ENCODE results near the gene TRIM24. TPM values are rescaled to one million over a fixed set of nuclear protein-coding genes. Genes with fewer than 3 reads are reported as not detected.

TRIM24 gene
- total RNA-seq, 5 donors from 2014 or later (not counting 1 experiment from before 2014, with no cell fraction given) = 16.0 to 18.9 (median 17.1) TPM

DNA sequence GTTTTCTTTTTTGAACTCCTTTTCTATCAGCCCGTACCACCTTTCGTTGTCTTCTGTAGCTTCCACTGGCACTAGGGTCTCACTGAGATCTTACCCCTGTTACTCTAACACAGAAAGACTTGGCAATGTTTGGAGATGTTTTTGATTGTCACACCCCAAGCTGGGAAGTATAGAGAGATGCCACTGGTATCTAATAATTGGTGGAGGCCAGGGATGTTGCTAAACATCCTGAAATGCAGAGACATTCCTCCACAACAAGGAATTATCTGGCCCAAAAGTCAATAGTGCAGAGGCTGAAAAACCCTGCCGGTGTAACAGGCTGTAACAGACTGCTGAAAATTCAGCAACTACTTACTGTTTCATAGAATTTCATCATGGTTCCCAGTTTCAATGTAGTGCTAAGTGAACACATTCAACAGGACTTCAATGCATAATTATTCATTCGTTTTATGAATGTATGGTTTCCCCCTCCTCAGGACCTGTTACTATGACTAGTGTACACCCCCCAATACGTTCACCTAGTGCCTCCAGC lies 115.9 kb downstream of the TRIM24 start:
- ATAC-seq (replicated peaks in 1 of 4) = no peak
- no peaks in the 10 kb centered on the region for H3K9me3 Mint-ChIP-seq
- ChIA-PET CTCF (no interaction called here), POLR2A (no interaction called here)
- H3K4me3 Mint-ChIP-seq = no peak overlapping the region
- H3K36me3 Mint-ChIP-seq = peaks cover 66% of the 10 kb centered on the region
- H3K9me3 ChIP-seq = no peaks in the 10 kb centered on the region
- no CpG with 5 or more reads among the region's 5 CpGs for WGBS (ENCODE audit: insufficient coverage)
- peaks cover 0 to 6% (median 4%) of the 10 kb centered on the region in 3 donors for H3K4me1 Mint-ChIP-seq
- H3K36me3 ChIP-seq (ENCODE audit: control insufficient read depth in 2 of 2, extremely low read depth in 1 of 2, insufficient read depth in 1 of 2, low read length in 1 of 2) = peaks cover 0 to 39% of the 10 kb centered on the region in 2 donors
- H3K27me3 Mint-ChIP-seq = no peaks in the 10 kb centered on the region
- no peaks in the 10 kb centered on the region for H3K27me3 ChIP-seq (replicated peaks in 1 of 2; ENCODE audit: control insufficient read depth in 2 of 2, extremely low read depth in 1 of 2, insufficient read depth in 2 of 2, low read length in 1 of 2)
- no peaks in the 10 kb centered on the region for H3K4me1 ChIP-seq (ENCODE audit: control insufficient read depth in 1 of 2, extremely low read depth in 1 of 2, insufficient read depth in 2 of 2, low read length in 2 of 2)
- H3K27ac ChIP-seq (ENCODE audit: low read length) = no peak overlapping the region
- no peak for DNase-seq
- H3K4me3 ChIP-seq (ENCODE audit: control insufficient read depth in 1 of 2, extremely low read depth in 1 of 2, low read length in 1 of 2) = no peak overlapping the region
- H3K27ac Mint-ChIP-seq = no peak overlapping the region

DNA sequence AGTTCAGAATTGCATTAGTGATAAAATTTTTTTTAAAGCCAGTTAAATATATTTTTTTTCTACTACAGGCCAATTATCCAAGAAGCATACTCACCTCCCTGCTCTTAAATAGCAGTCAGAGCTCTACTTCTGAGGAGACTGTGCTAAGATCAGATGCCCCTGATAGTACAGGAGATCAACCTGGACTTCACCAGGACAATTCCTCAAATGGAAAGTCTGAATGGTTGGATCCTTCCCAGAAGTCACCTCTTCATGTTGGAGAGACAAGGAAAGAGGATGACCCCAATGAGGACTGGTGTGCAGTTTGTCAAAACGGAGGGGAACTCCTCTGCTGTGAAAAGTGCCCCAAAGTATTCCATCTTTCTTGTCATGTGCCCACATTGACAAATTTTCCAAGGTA lies 119.1 kb downstream of the TRIM24 start:
- Mint-ChIP-seq H3K36me3 (peaks cover 67% of the 10 kb centered on the region), H3K27me3 (no peaks in the 10 kb centered on the region), H3K4me3 (no peak overlapping the region), H3K9me3 (no peaks in the 10 kb centered on the region), H3K4me1 (peaks cover 0 to 6% (median 4%) of the 10 kb centered on the region in 3 donors), H3K27ac (no peak overlapping the region)
- Histone ChIP-seq H3K27ac (ENCODE audit: low read length) (no peak overlapping the region), H3K27me3 (replicated peaks in 1 of 2; ENCODE audit: control insufficient read depth in 2 of 2, extremely low read depth in 1 of 2, insufficient read depth in 2 of 2, low read length in 1 of 2) (no peaks in the 10 kb centered on the region), H3K4me1 (ENCODE audit: control insufficient read depth in 1 of 2, extremely low read depth in 1 of 2, insufficient read depth in 2 of 2, low read length in 2 of 2) (no peaks in the 10 kb centered on the region), H3K9me3 (no peaks in the 10 kb centered on the region), H3K4me3 (ENCODE audit: control insufficient read depth in 1 of 2, extremely low read depth in 1 of 2, low read length in 1 of 2) (no peak overlapping the region), H3K36me3 (ENCODE audit: control insufficient read depth in 2 of 2, extremely low read depth in 1 of 2, insufficient read depth in 1 of 2, low read length in 1 of 2) (peaks cover 0 to 37% of the 10 kb centered on the region in 2 donors)
- ATAC-seq (replicated peaks in 1 of 4) = no peak
- WGBS (ENCODE audit: insufficient coverage) = no CpG with 5 or more reads among the region's 1 CpG
- POLR2A ChIA-PET = no interaction called here
- CTCF ChIA-PET = interaction anchor here in 1 of 2 donors (0.7 kb wide), 1 partner anchor 698 kb away, joined by 4 read pairs; no protein-coding TSS in a partner anchor
- DNase-seq = no peak

DNA sequence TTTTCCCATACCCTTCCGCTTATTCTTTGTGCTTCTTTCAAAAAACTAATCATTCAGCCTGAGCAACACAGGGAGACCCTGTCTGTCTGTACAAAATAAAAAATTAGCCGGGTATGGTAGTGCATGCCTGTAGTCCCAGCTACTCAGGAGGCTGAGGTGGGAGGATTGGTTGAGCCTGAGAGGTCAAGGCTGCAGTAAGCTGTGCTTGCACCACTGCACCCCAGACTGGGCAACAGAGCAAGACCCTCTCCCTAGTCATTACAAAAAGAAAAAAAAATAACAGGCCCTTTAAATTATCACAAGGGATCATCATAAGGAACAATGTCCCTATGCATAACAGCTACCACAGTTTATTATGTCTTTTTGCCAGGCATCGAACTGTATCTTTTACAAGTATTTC lies 119.6 kb downstream of the TRIM24 start:
- ATAC-seq (replicated peaks in 1 of 4) = no peak
- no peak overlapping the region for H3K4me3 Mint-ChIP-seq
- H3K4me3 ChIP-seq (ENCODE audit: control insufficient read depth in 1 of 2, extremely low read depth in 1 of 2, low read length in 1 of 2) = no peak overlapping the region
- H3K27me3 Mint-ChIP-seq = no peaks in the 10 kb centered on the region
- H3K4me1 ChIP-seq (ENCODE audit: control insufficient read depth in 1 of 2, extremely low read depth in 1 of 2, insufficient read depth in 2 of 2, low read length in 2 of 2) = no peaks in the 10 kb centered on the region
- H3K4me1 Mint-ChIP-seq = peaks cover 0 to 6% (median 4%) of the 10 kb centered on the region in 3 donors
- ChIA-PET CTCF (no interaction called here), POLR2A (no interaction called here)
- no peak overlapping the region for H3K27ac Mint-ChIP-seq
- H3K27me3 ChIP-seq (replicated peaks in 1 of 2; ENCODE audit: control insufficient read depth in 2 of 2, extremely low read depth in 1 of 2, insufficient read depth in 2 of 2, low read length in 1 of 2) = no peaks in the 10 kb centered on the region
- WGBS (ENCODE audit: insufficient coverage) = 100% methylated on average over 1 of the region's 3 CpGs
- peaks cover 70% of the 10 kb centered on the region for H3K36me3 Mint-ChIP-seq
- peaks cover 0 to 38% of the 10 kb centered on the region in 2 donors for H3K36me3 ChIP-seq (ENCODE audit: control insufficient read depth in 2 of 2, extremely low read depth in 1 of 2, insufficient read depth in 1 of 2, low read length in 1 of 2)
- no peak overlapping the region for H3K27ac ChIP-seq (ENCODE audit: low read length)
- no peaks in the 10 kb centered on the region for H3K9me3 ChIP-seq
- no peaks in the 10 kb centered on the region for H3K9me3 Mint-ChIP-seq
- DNase-seq = no peak

DNA sequence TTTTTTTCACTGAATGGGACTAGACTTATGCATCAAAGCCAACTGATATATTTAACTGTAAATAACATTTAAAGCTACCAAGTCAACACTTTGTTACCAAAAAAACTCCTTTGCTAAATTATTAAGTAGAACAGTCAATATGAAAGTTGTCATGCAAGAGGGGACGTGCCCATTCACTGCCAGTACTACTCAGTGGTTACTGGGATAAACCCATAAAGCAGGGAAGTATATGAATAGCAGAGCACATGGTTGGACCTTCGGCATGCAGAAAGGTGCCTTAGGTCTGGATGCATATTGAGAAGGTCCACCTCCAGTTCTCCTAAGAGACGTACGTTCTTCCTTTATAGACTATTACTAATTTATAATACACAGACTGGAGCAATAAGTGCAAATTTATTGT lies 121.0 kb downstream of the TRIM24 start:
- Histone ChIP-seq H3K9me3 (no peaks in the 10 kb centered on the region), H3K4me1 (ENCODE audit: control insufficient read depth in 1 of 2, extremely low read depth in 1 of 2, insufficient read depth in 2 of 2, low read length in 2 of 2) (no peaks in the 10 kb centered on the region), H3K27me3 (replicated peaks in 1 of 2; ENCODE audit: control insufficient read depth in 2 of 2, extremely low read depth in 1 of 2, insufficient read depth in 2 of 2, low read length in 1 of 2) (no peaks in the 10 kb centered on the region), H3K4me3 (ENCODE audit: control insufficient read depth in 1 of 2, extremely low read depth in 1 of 2, low read length in 1 of 2) (no peak overlapping the region), H3K27ac (ENCODE audit: low read length) (no peak overlapping the region), H3K36me3 (ENCODE audit: control insufficient read depth in 2 of 2, extremely low read depth in 1 of 2, insufficient read depth in 1 of 2, low read length in 1 of 2) (peaks cover 0 to 45% of the 10 kb centered on the region in 2 donors)
- 80% methylated on average over 1 of the region's 4 CpGs for WGBS (ENCODE audit: insufficient coverage)
- ChIA-PET CTCF (interaction anchor here in 1 of 2 donors (0.7 kb wide), 1 partner anchor 676 kb away, joined by 3 read pairs; no protein-coding TSS in a partner anchor), POLR2A (no interaction called here)
- no peaks in the 10 kb centered on the region for H3K9me3 Mint-ChIP-seq
- no peak overlapping the region for H3K4me3 Mint-ChIP-seq
- H3K27me3 Mint-ChIP-seq = no peaks in the 10 kb centered on the region
- ATAC-seq (replicated peaks in 1 of 4) = no peak
- no peak for DNase-seq
- no peaks in the 10 kb centered on the region for H3K4me1 Mint-ChIP-seq
- H3K27ac Mint-ChIP-seq = no peak overlapping the region
- peaks cover 77% of the 10 kb centered on the region for H3K36me3 Mint-ChIP-seq

DNA sequence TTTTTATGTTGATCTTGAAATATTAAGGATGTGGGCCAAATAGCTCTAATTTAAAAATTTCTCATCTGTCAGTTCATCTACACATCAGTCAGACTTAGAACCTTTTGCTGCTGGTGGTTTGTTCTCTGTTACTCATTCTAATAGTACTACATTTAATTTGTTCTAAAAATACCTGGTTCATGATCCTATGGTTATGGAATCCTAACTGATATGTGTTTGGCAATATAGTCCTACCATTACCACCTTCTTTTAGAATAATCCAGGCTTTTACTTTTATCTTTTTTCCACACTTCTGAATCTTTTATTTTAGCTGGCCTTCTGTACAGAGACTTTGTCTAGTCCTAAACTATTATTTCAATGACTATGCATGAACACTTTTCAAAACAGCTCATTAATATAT lies 124.2 kb downstream of the TRIM24 start:
- Histone ChIP-seq H3K27me3 (replicated peaks in 1 of 2; ENCODE audit: control insufficient read depth in 2 of 2, extremely low read depth in 1 of 2, insufficient read depth in 2 of 2, low read length in 1 of 2) (no peaks in the 10 kb centered on the region), H3K4me1 (ENCODE audit: control insufficient read depth in 1 of 2, extremely low read depth in 1 of 2, insufficient read depth in 2 of 2, low read length in 2 of 2) (no peaks in the 10 kb centered on the region), H3K9me3 (no peaks in the 10 kb centered on the region), H3K36me3 (ENCODE audit: control insufficient read depth in 2 of 2, extremely low read depth in 1 of 2, insufficient read depth in 1 of 2, low read length in 1 of 2) (peaks cover 0 to 39% of the 10 kb centered on the region in 2 donors), H3K27ac (ENCODE audit: low read length) (no peak overlapping the region), H3K4me3 (ENCODE audit: control insufficient read depth in 1 of 2, extremely low read depth in 1 of 2, low read length in 1 of 2) (no peak overlapping the region)
- Mint-ChIP-seq H3K27me3 (no peaks in the 10 kb centered on the region), H3K4me3 (no peak overlapping the region), H3K4me1 (no peaks in the 10 kb centered on the region), H3K27ac (no peak overlapping the region), H3K36me3 (peaks cover 75% of the 10 kb centered on the region), H3K9me3 (no peaks in the 10 kb centered on the region)
- DNase-seq (no peak), ATAC-seq (replicated peaks in 1 of 4) (no peak)
- POLR2A ChIA-PET = no interaction called here
- CTCF ChIA-PET = no interaction called here

DNA sequence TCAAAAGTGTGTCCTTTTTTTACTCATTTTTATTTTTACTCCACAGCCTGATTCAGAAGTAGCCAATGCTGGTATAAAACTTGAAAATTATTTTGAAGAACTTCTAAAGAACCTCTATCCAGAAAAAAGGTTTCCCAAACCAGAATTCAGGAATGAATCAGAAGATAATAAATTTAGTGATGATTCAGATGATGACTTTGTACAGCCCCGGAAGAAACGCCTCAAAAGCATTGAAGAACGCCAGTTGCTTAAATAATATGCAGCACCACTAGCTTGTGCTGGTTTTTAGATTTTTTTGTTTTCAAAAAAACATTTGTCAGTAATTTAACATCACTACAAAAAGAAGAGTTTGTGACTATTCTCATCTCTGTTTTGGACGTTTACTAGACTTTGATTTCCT lies 124.6 kb downstream of the TRIM24 start:
- Mint-ChIP-seq H3K27me3 (no peaks in the 10 kb centered on the region), H3K27ac (no peak overlapping the region), H3K4me3 (no peak overlapping the region), H3K36me3 (peaks cover 71% of the 10 kb centered on the region), H3K4me1 (no peaks in the 10 kb centered on the region), H3K9me3 (no peaks in the 10 kb centered on the region)
- no peak for DNase-seq
- Histone ChIP-seq H3K9me3 (no peaks in the 10 kb centered on the region), H3K4me1 (ENCODE audit: control insufficient read depth in 1 of 2, extremely low read depth in 1 of 2, insufficient read depth in 2 of 2, low read length in 2 of 2) (no peaks in the 10 kb centered on the region), H3K4me3 (ENCODE audit: control insufficient read depth in 1 of 2, extremely low read depth in 1 of 2, low read length in 1 of 2) (no peak overlapping the region), H3K36me3 (ENCODE audit: control insufficient read depth in 2 of 2, extremely low read depth in 1 of 2, insufficient read depth in 1 of 2, low read length in 1 of 2) (peaks cover 0 to 35% of the 10 kb centered on the region in 2 donors), H3K27me3 (replicated peaks in 1 of 2; ENCODE audit: control insufficient read depth in 2 of 2, extremely low read depth in 1 of 2, insufficient read depth in 2 of 2, low read length in 1 of 2) (no peaks in the 10 kb centered on the region), H3K27ac (ENCODE audit: low read length) (no peak overlapping the region)
- no CpG with 5 or more reads among the region's 4 CpGs for WGBS (ENCODE audit: insufficient coverage)
- CTCF ChIA-PET = no interaction called here
- POLR2A ChIA-PET = no interaction called here
- no peak for ATAC-seq (replicated peaks in 1 of 4)
